Peyer's patch (tissue), 4 donors: ENCODE results near the gene CENPU. TPM values are rescaled to one million over a fixed set of nuclear protein-coding genes. Genes with fewer than 3 reads are reported as not detected.

ENCODE experiments used
- DNase-seq, 3 donors: peaks; one replicate each; pipeline ENCODE4 v3.0.0-alpha.2; 2017 to 2019
- H3K27ac ChIP-seq, 4 donors: fragments of 200-600 bp; sonication (generic); one replicate each; pipeline ENCODE4 v1.5.1; 2016 to 2019
- H3K27me3 ChIP-seq, 2 donors: fragments of 200-600 bp; sonication (generic); one replicate each; pipeline ENCODE4 v1.5.1; 2019
- H3K36me3 ChIP-seq, 3 donors: fragments of 200-600 bp; sonication (generic); one replicate each; pipeline ENCODE4 v1.5.1; 2016 to 2019
- H3K4me1 ChIP-seq, 4 donors: fragments of 200-600 bp; sonication (generic); one replicate each; pipeline ENCODE4 v1.5.1; 2016 to 2019
- H3K4me3 ChIP-seq, 4 donors: fragments of 200-600 bp; sonication (generic); 1 replicate in 3 of 4; 2 replicates in 1 of 4; pipeline ENCODE4 v1.5.1; 2016 to 2019; ENCODE audit warnings: mild to moderate bottlenecking in 1 of 4
- H3K9me3 ChIP-seq, 4 donors: fragments of 200-600 bp; sonication (generic); one replicate each; pipeline ENCODE4 v1.5.1; 2016 to 2019; ENCODE audit warnings: mild to moderate bottlenecking in 1 of 4
- CTCF ChIP-seq, 6 experiments: fragments of 450-650 bp in 4 of 6; fragments of 200-600 bp in 2 of 6; sonication (generic) in 1 of 6; IDR thresholded peaks; one replicate each; pipeline ENCODE4 v1.5.1; 2017 to 2019; ENCODE audit warnings: antibody characterized with exemption in 6 of 6, mild to moderate bottlenecking in 3 of 6, moderate library complexity in 1 of 6
- POLR2A ChIP-seq, 2 donors: fragments of 450-650 bp; IDR thresholded peaks; one replicate each; pipeline ENCODE4 v1.5.1; 2017; ENCODE audit warnings: antibody characterized with exemption in 2 of 2, mild to moderate bottlenecking in 2 of 2, moderate library complexity in 2 of 2
- total RNA-seq, 4 donors: library from RNA; depleted of rRNA; stranded (reverse); fragments of >200 nt; gene quantifications; one replicate each; pipeline ENCODE4 v1.1.0, GENCODE V29; 2016

CENPU gene
- total RNA-seq, 4 donors from 2014 or later: 3.3 to 30.5 (median 7.1) TPM

GRCh38 chr4:184702114-184702513 lies 31.8 kb downstream of the CENPU start:
- H3K27me3 ChIP-seq: no peaks in the 10 kb centered on the region
- H3K36me3 ChIP-seq: no peaks in the 10 kb centered on the region
- no peak for TF ChIP-seq CTCF (IDR thresholded peaks at IDR 0.05)
- DNase-seq: no peak
- no peak overlapping the region for H3K27ac ChIP-seq
- H3K9me3 ChIP-seq: no peaks in the 10 kb centered on the region
- H3K4me3 ChIP-seq: no peak overlapping the region
- H3K4me1 ChIP-seq: no peaks in the 10 kb centered on the region

- H3K27ac ChIP-seq: no peak overlapping the region
- TF ChIP-seq CTCF (IDR thresholded peaks at IDR 0.05) (no peak), POLR2A (IDR thresholded peaks at IDR 0.05) (no peak)
- no peaks in the 10 kb centered on the region for H3K36me3 ChIP-seq
These were observed 34.0 kb downstream of the CENPU start for GRCh38 chr4:184699941-184700340.

GRCh38 chr4:184697956-184698355 lies 35.9 kb downstream of the CENPU start:
- no peaks in the 10 kb centered on the region for H3K9me3 ChIP-seq

More at GRCh38 chr4:184699941-184700340, 34.0 kb downstream of the CENPU start:
- Histone ChIP-seq H3K9me3 (no peaks in the 10 kb centered on the region), H3K4me3 (no peak overlapping the region), H3K27me3 (no peaks in the 10 kb centered on the region), H3K4me1 (no peaks in the 10 kb centered on the region)
- no peak for DNase-seq

GRCh38 chr4:184695178-184695896 lies 38.6 kb downstream of the CENPU start:
- Histone ChIP-seq H3K36me3 (peaks cover 0 to 16% (median 0%) of the 10 kb centered on the region in 3 donors), H3K9me3 (no peaks in the 10 kb centered on the region), H3K4me1 (no peaks in the 10 kb centered on the region), H3K27ac (no peak overlapping the region), H3K4me3 (no peak overlapping the region), H3K27me3 (no peaks in the 10 kb centered on the region)
- TF ChIP-seq CTCF (IDR thresholded peaks at IDR 0.05) (no peak), POLR2A (IDR thresholded peaks at IDR 0.05) (no peak)
- DNase-seq: no peak

More at GRCh38 chr4:184697956-184698355, 35.9 kb downstream of the CENPU start:
- no peak overlapping the region for H3K4me3 ChIP-seq
- no peaks in the 10 kb centered on the region for H3K4me1 ChIP-seq
- no peak for DNase-seq
- no peak overlapping the region for H3K27ac ChIP-seq
- peaks cover 0 to 15% (median 0%) of the 10 kb centered on the region in 3 donors for H3K36me3 ChIP-seq
- no peak for TF ChIP-seq POLR2A (IDR thresholded peaks at IDR 0.05)
- no peak for TF ChIP-seq CTCF (IDR thresholded peaks at IDR 0.05)
- no peaks in the 10 kb centered on the region for H3K27me3 ChIP-seq

- Histone ChIP-seq H3K27me3 (no peaks in the 10 kb centered on the region), H3K4me1 (no peaks in the 10 kb centered on the region), H3K27ac (no peak overlapping the region), H3K36me3 (peaks cover 0 to 16% (median 0%) of the 10 kb centered on the region in 3 donors), H3K9me3 (no peaks in the 10 kb centered on the region), H3K4me3 (no peak overlapping the region)
- TF ChIP-seq CTCF (IDR thresholded peaks at IDR 0.05) (no peak), POLR2A (IDR thresholded peaks at IDR 0.05) (no peak)
- no peak for DNase-seq
These were observed 39.4 kb downstream of the CENPU start for GRCh38 chr4:184694412-184694956.
